HG02623 (cell line): ENCODE results near the gene LCE4A.

Source experiments
- ATAC-seq: cut with Tn5 transposase; IDR thresholded peaks from one replicate; pipeline ENCODE4 v1.9.1; 2021; ENCODE audit warnings: moderate library complexity; ENCODE audit not compliant: unreplicated experiment

Gene LCE4A

GRCh38 chr1:152745289-152745704 lies 37.3 kb downstream of the LCE4A start:
- ATAC-seq = no peak

- no peak for ATAC-seq
These were observed 37.9 kb downstream of the LCE4A start for GRCh38 chr1:152745765-152746444.

GRCh38 chr1:152747831-152748230 lies 39.9 kb downstream of the LCE4A start:
- ATAC-seq = no peak

- no peak for ATAC-seq
These were observed 44.3 kb downstream of the LCE4A start for GRCh38 chr1:152752225-152752624.

DNA sequence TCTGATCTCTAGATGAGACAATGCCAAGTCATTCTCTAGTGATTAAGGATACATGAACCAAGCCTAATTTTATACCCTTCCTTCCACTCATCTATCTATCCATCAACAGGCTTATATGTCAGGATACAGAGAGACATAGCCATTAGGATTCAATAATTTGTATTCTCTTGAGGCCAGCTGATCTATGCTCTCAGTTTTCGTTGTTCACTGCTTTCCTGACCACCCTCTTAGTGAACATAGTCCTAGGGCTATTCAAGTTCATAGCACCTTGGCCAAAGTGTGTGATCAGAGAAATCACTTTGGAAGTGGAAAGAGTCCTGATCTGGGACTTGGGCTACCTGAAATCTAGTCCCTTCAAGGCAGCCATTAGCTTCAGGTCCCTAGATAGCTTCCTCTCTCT lies 45.6 kb downstream of the LCE4A start:
- no peak for ATAC-seq

- ATAC-seq = no peak
These were observed 48.9 kb downstream of the LCE4A start for GRCh38 chr1:152756872-152757271.

DNA sequence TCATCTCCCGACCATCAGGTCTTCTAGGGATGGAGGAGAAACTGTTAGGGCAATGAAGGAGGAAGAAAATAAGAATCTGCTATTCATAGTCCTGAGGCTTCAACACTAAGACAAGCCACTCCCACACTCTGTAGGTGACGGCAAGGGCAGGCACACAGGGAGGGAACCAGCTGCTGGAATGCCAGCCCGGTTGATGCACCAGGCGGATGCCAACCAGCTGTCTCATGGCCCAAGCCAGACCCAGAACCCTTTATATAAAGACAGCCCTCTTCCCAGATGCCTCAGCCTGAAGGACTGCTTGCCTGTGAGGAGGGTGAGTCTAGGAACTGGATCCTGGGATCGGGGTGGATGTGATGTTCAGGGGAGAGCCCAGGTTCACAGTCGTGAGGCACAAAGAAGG lies 49.8 kb downstream of the LCE4A start, which contains the start of gene KPRP:
Gene KPRP (plus strand): TSS at position 279 of the 400 bp plus-strand sequence. CDS start 1,564 bp downstream, outside the sequence.
- no peak for ATAC-seq

DNA sequence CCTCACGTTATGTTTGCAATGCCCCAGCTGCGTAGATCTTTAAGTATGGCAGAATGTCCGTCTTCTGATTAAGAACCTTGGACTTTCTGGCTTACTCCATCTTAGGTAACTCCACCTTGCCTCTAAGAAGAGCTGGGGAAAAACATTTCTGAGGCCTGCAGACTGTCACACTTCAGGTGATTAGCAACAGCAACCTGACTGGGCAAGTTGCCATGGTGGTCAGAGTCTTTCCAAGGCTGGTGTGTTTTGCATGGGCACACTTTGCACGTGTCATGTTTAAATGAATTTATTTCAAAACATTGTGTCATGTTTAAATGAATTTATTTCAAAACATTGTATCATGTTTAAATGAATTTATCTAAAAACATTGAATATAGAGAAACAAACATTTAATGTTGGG lies 50.7 kb downstream of the LCE4A start:
- no peak for ATAC-seq
